ENCODE results near the gene ADARB2.

The ADARB2 gene

DNA sequence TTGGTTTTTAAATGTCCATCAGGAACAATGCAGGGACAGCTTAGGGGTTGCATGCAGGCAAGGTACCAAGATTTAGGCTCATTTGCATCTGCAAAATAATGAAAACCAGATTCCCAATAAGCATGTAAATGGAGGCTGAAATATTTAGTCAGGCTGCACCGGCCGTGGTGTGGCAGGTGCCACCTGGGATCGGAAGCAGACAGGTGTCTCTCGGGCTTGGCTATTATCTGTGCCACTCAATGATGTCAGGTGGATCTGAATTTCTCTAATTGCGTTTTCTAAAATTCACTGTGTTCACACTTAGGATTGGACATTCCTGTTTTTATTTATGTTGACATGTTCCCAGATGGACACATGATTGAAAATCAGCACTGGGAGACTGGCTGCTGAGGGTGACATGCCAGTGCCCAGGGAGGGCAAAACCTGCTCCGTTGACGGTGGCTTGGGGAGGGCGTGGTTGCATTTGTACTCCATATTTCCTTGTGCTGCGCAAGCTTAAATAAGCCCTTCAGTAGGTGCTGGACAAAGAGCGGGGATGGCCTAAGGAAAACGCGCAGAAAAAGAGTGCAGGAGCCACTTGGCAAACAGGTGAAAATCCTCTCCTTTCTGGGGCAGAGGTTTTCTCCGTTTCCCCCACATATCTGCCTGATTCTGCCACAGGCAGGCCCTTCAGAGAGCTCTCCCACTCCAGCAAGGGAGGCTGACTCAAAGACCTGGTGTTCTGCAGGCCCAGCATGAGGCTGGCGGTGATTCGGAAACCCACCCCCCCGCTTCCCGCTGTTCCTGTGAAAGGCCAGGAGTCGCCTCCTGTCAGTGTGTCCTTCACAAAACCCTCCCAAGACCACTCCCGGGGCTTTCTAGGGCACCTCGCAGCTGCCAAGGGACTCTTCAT lies 538.6 kb downstream of the ADARB2 start:
- H3K4me1 ChIP-seq (ENCODE audit: control insufficient read depth, insufficient read depth, low read length, unreplicated experiment) = no peaks in the 10 kb centered on the region
- H3K27ac ChIP-seq (ENCODE audit: low read depth, low read length) = no peak overlapping the region
- H3K79me2 ChIP-seq (ENCODE audit: control insufficient read depth, insufficient read depth, low read length, unreplicated experiment) = no peaks in the 10 kb centered on the region
- H3K36me3 ChIP-seq (ENCODE audit: insufficient read depth, low read length) = no peaks in the 10 kb centered on the region
- H2AFZ ChIP-seq (ENCODE audit: low read length, unreplicated experiment) = no peak overlapping the region
- peaks cover 51% of the 10 kb centered on the region for H3K27me3 ChIP-seq (ENCODE audit: insufficient read depth, low read length)
- H3K4me3 ChIP-seq (ENCODE audit: low read depth, low read length) = no peak overlapping the region

DNA sequence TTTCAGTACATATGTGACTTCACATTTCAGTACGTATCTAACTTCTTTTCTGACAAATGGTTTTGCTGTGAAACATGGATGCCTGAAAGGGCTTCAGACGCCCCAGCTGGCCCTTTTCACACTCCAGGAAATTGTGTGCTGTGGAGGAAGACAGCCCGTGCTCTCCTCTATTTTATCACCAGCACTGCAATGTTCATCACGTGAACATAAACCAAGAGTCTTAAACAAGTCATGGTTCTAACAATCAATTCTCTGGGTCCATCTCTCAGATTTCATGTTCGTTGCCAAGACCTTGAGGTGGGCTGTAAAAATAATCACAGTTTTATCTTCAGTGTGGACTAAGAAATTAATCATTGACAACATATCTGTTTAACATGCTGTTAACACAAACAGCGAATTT lies 539.9 kb downstream of the ADARB2 start:
- Histone ChIP-seq H3K4me3 (ENCODE audit: low read depth, low read length) (no peak overlapping the region), H3K4me1 (ENCODE audit: control insufficient read depth, insufficient read depth, low read length, unreplicated experiment) (no peaks in the 10 kb centered on the region), H2AFZ (ENCODE audit: low read length, unreplicated experiment) (no peak overlapping the region), H3K27ac (ENCODE audit: low read depth, low read length) (no peak overlapping the region), H3K79me2 (ENCODE audit: control insufficient read depth, insufficient read depth, low read length, unreplicated experiment) (no peaks in the 10 kb centered on the region), H3K36me3 (ENCODE audit: insufficient read depth, low read length) (no peaks in the 10 kb centered on the region), H3K27me3 (ENCODE audit: insufficient read depth, low read length) (peaks cover 59% of the 10 kb centered on the region)

DNA sequence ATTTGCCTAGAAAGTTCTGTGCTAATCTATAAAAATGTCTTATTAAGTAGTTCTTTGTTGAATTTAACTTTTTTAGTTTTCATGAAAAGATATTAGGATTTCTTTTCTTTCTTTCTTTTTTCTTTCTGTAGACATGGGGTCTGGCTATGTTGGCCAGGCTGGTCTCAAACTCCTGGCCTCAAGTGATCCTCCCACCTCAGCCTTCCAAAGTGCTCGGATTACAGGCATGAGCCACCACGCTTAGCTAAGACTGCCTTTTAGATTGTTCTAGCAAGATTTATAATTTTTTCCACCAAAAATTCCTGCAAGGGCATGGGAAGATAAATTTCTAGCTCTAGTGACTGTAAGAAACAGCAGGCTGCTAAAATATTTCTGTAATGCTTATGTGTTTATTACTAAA lies 540.7 kb downstream of the ADARB2 start:
- Histone ChIP-seq H2AFZ (ENCODE audit: low read length, unreplicated experiment) (no peak overlapping the region), H3K36me3 (ENCODE audit: insufficient read depth, low read length) (no peaks in the 10 kb centered on the region), H3K4me3 (ENCODE audit: low read depth, low read length) (no peak overlapping the region), H3K79me2 (ENCODE audit: control insufficient read depth, insufficient read depth, low read length, unreplicated experiment) (no peaks in the 10 kb centered on the region), H3K27me3 (ENCODE audit: insufficient read depth, low read length) (peaks cover 66% of the 10 kb centered on the region), H3K4me1 (ENCODE audit: control insufficient read depth, insufficient read depth, low read length, unreplicated experiment) (no peaks in the 10 kb centered on the region), H3K27ac (ENCODE audit: low read depth, low read length) (no peak overlapping the region)

DNA sequence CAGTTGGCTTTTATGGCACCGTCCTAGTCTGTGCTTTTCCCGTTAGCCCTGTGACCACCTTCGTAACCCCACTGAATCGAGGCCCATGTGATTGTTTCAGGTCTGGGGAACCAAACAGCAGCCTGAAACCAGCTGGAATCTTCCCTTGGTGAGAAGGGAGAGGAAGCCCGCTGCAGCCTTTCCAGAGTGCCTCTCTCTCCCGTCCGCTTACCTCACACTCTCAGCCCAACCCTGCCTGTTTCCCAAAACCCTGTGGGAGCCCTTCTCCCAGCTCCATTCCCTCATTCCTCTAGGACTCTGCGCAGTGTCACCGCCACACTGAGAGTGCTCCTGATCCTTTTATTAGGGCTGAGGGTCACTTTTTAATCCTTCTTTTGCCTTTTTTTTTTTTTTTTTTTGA lies 541.5 kb downstream of the ADARB2 start:
- H3K4me1 ChIP-seq (ENCODE audit: control insufficient read depth, insufficient read depth, low read length, unreplicated experiment) = no peaks in the 10 kb centered on the region
- no peaks in the 10 kb centered on the region for H3K36me3 ChIP-seq (ENCODE audit: insufficient read depth, low read length)
- no peak overlapping the region for H3K27ac ChIP-seq (ENCODE audit: low read depth, low read length)
- H3K4me3 ChIP-seq (ENCODE audit: low read depth, low read length) = no peak overlapping the region
- H3K27me3 ChIP-seq (ENCODE audit: insufficient read depth, low read length) = peaks cover 67% of the 10 kb centered on the region
- H2AFZ ChIP-seq (ENCODE audit: low read length, unreplicated experiment) = no peak overlapping the region
- no peaks in the 10 kb centered on the region for H3K79me2 ChIP-seq (ENCODE audit: control insufficient read depth, insufficient read depth, low read length, unreplicated experiment)

DNA sequence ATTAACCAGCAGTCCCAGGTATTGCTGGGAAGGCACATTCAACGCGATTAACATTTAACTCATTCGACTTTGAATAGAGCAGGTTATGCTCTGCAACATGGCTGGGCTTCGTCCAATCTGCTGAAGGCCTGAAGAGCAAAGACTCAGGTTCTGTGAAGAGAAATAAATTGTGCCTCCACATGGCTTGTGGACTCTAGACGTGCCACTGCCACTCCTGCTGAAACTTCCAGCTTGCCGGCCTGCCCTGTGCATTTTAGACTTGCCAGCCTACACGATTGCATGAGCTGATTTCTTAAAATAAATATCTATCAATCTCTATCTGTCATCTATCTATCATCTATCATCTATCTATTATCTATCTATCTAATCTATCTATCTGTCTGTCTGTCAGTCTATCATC lies 543.2 kb downstream of the ADARB2 start:
- H3K27me3 ChIP-seq (ENCODE audit: insufficient read depth, low read length) = peaks cover 70% of the 10 kb centered on the region
- no peak overlapping the region for H3K4me3 ChIP-seq (ENCODE audit: low read depth, low read length)
- H3K27ac ChIP-seq (ENCODE audit: low read depth, low read length) = no peak overlapping the region
- no peaks in the 10 kb centered on the region for H3K36me3 ChIP-seq (ENCODE audit: insufficient read depth, low read length)
- H3K4me1 ChIP-seq (ENCODE audit: control insufficient read depth, insufficient read depth, low read length, unreplicated experiment) = no peaks in the 10 kb centered on the region
- no peak overlapping the region for H2AFZ ChIP-seq (ENCODE audit: low read length, unreplicated experiment)
- no peaks in the 10 kb centered on the region for H3K79me2 ChIP-seq (ENCODE audit: control insufficient read depth, insufficient read depth, low read length, unreplicated experiment)

DNA sequence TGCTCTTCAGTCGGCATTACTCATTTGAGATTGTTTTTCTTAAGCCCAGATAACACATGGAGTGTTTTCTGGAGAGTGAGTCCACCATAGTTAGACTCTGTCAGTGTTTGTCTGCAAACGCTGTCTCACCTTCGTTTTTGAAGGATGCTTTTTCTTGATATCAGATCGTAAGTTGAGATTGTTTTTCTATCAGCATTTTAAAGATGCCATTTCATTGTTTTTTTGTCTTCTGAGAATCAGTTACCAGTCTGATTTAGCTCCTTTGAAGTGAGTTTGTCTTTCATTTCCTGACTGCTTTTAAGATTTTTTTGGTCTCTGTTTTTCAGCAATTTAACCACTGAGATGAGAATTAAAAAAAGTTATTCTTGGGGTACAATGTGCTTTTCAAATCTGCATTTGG lies 543.8 kb downstream of the ADARB2 start:
- Histone ChIP-seq H3K27me3 (ENCODE audit: insufficient read depth, low read length) (peaks cover 66% of the 10 kb centered on the region), H3K79me2 (ENCODE audit: control insufficient read depth, insufficient read depth, low read length, unreplicated experiment) (no peaks in the 10 kb centered on the region), H3K36me3 (ENCODE audit: insufficient read depth, low read length) (no peaks in the 10 kb centered on the region), H3K27ac (ENCODE audit: low read depth, low read length) (no peak overlapping the region), H2AFZ (ENCODE audit: low read length, unreplicated experiment) (no peak overlapping the region), H3K4me1 (ENCODE audit: control insufficient read depth, insufficient read depth, low read length, unreplicated experiment) (no peaks in the 10 kb centered on the region), H3K4me3 (ENCODE audit: low read depth, low read length) (no peak overlapping the region)

DNA sequence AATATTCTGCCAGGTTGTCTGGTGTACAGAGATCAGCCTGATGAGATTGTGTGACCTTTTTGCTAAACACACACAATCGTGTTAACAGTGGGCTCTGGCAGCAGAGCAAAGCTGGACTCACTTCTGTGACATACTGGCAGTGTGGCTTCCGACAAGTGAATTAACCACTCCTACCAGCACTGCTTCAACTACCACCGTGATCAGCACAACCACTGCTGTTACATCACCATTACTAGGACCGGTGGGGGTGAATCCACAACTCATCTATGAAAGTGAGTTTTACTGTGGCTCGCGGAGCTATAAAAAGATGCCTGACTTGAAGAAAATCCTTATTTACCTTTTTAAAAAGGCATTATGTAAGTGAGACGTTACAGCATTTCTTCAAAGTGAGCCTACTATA lies 545.6 kb downstream of the ADARB2 start:
- Histone ChIP-seq H2AFZ (ENCODE audit: low read length, unreplicated experiment) (no peak overlapping the region), H3K4me1 (ENCODE audit: control insufficient read depth, insufficient read depth, low read length, unreplicated experiment) (no peaks in the 10 kb centered on the region), H3K4me3 (ENCODE audit: low read depth, low read length) (no peak overlapping the region), H3K79me2 (ENCODE audit: control insufficient read depth, insufficient read depth, low read length, unreplicated experiment) (no peaks in the 10 kb centered on the region), H3K36me3 (ENCODE audit: insufficient read depth, low read length) (no peaks in the 10 kb centered on the region), H3K27ac (ENCODE audit: low read depth, low read length) (no peak overlapping the region), H3K27me3 (ENCODE audit: insufficient read depth, low read length) (peaks cover 52% of the 10 kb centered on the region)

DNA sequence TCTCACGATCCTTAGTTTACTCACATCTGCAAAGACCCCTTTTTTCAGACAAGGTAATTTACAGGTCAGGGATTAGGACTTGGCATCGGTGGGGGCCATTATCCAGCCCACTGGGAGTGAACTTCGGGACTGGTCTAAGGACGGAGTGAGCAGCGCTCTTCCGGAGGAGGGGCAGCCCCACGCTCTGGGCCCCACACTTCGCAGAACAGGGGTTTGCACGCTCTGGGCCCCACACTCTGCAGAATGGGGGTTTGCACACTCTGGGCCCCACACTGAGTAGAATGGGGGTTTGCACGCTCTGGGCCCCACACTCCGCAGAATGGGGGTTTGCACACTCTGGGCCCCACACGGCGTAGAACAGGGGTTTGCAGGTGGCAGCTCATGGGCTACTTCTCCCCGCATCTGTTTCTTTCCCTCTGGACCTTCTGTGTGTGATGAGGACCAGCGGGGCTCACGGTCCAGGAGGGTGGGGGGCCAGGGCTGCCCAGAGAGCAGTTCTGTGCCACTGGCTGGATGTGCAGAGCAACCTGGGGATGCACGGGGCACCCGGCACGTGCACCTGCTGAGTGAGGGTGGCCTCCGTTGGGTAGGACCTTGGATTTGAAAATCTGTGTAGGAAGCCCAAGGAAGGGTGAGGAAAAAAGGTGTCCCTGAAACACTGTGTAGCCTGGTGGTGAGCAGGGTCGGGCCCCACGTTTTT lies 546.4 kb downstream of the ADARB2 start:
- H3K27ac ChIP-seq (ENCODE audit: low read depth, low read length) = no peak overlapping the region
- no peaks in the 10 kb centered on the region for H3K79me2 ChIP-seq (ENCODE audit: control insufficient read depth, insufficient read depth, low read length, unreplicated experiment)
- no peak overlapping the region for H3K4me3 ChIP-seq (ENCODE audit: low read depth, low read length)
- H3K27me3 ChIP-seq (ENCODE audit: insufficient read depth, low read length) = peaks cover 46% of the 10 kb centered on the region
- no peaks in the 10 kb centered on the region for H3K36me3 ChIP-seq (ENCODE audit: insufficient read depth, low read length)
- H3K4me1 ChIP-seq (ENCODE audit: control insufficient read depth, insufficient read depth, low read length, unreplicated experiment) = no peaks in the 10 kb centered on the region
- no peak overlapping the region for H2AFZ ChIP-seq (ENCODE audit: low read length, unreplicated experiment)

DNA sequence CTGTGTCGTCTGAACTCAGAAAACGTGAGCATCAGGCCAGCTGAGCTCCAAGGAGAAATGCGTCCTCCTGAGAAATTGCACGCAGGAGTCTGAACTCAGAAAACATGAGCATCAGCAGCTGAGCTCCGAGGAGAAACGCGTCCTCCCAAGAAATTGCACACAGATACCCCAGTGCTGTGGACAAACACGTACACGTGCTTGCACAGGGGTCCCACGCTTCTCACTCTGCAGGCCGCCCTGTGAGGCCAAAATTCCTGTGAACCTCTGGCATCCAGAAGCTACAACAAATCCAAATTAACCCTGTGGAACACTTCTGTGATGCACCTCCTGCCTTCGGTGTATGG lies 547.3 kb downstream of the ADARB2 start:
- Histone ChIP-seq H3K4me1 (ENCODE audit: control insufficient read depth, insufficient read depth, low read length, unreplicated experiment) (no peaks in the 10 kb centered on the region), H2AFZ (ENCODE audit: low read length, unreplicated experiment) (no peak overlapping the region), H3K27ac (ENCODE audit: low read depth, low read length) (no peak overlapping the region), H3K4me3 (ENCODE audit: low read depth, low read length) (no peak overlapping the region), H3K79me2 (ENCODE audit: control insufficient read depth, insufficient read depth, low read length, unreplicated experiment) (no peaks in the 10 kb centered on the region), H3K27me3 (ENCODE audit: insufficient read depth, low read length) (peaks cover 39% of the 10 kb centered on the region), H3K36me3 (ENCODE audit: insufficient read depth, low read length) (no peaks in the 10 kb centered on the region)

DNA sequence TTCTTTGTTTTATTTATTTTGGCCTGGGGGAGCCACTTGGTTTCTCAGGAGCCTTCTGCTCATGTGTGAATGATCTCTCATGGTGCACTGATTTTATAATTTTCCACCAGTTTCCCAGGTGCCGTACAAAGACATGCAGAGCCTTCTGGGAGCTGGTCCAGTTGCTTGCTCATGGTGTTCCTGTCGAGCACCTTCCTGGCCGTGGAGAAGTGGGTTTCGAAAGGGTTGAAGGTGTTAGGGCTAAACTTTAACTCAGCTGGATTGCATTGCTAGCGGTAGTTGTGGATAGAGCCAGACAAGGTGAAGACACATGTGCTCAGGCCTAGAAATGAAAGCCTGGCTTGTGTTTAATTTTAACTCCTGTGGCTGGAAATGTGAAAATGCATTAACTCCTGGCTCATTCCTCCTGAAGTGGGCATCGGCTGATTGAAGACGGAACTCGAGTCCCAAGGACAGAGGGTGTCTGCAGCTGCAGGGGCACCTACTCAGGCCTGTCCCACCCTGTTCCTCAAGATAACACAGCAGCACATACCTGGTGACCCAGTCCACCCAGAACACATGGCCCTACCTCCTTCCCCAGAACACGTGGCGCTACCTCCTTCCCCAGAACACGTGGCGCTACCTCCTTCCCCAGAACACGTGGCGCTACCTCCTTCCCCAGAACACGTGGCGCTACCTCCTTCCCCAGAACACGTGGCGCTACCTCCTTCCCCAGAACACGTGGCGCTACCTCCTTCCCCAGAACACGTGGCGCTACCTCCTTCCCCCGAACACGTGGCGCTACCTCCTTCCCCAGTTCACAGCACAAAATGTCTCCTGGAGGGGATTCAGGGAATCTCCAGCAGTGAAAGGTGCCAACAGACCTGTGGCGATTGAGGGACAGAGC lies 547.9 kb downstream of the ADARB2 start:
- Histone ChIP-seq H2AFZ (ENCODE audit: low read length, unreplicated experiment) (no peak overlapping the region), H3K4me3 (ENCODE audit: low read depth, low read length) (no peak overlapping the region), H3K27me3 (ENCODE audit: insufficient read depth, low read length) (peaks cover 34% of the 10 kb centered on the region), H3K79me2 (ENCODE audit: control insufficient read depth, insufficient read depth, low read length, unreplicated experiment) (no peaks in the 10 kb centered on the region), H3K36me3 (ENCODE audit: insufficient read depth, low read length) (no peaks in the 10 kb centered on the region), H3K27ac (ENCODE audit: low read depth, low read length) (no peak overlapping the region), H3K4me1 (ENCODE audit: control insufficient read depth, insufficient read depth, low read length, unreplicated experiment) (no peaks in the 10 kb centered on the region)
